Measurements from ENCODE around the gene ANKDD1A.
A peak's percentile ranks its signal among the peaks of the same experiment; 100 is the strongest.

ANKDD1A gene

DNA sequence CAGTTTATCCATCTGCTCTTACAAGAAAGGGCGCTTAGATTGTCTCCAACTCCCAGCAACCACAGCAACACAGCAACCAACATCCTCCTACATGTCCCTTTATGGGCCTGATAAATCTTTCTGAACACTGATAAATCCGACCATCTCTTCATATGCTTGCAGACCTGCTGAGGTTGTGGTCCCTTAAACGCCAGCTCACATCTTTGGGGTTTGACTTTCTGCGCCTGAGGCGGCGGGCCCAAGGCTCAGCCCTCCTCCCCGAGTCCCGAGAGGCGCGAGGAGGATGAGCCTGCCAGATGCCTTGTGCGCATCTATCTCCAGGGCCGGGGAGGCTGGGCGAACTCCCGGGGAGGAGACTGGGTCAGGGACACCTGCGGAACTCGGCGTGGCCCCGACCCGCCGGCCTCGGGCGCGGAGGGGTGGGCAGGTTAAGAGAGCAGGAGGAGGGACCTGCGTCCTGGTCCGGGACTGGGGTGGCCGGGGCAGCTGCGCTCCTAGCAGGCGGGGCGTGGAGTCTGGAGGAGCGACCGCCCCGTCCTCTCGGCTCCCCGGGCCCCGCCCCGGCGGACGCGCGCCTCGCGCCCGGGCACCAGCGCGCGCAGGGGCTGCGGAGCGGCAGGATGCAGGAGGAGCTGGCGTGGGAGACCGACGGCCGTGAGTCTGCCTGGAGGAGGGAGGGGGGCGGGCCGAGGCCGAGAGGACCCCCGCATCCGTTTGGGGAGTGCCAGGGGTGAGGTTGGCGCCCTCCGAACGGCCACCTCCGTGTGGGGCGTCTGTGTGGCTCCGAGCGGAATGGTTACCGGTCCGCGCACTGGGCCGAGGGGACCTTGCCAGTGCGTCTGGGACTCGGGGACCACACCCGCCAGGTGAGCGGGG lies at the start of gene ANKDD1A:
Gene ANKDD1A, plus strand, starts transcription at position 592 of the 876 bp plus-strand sequence. Its CDS starts 29 bp downstream, at position 621.
- DNase-seq (ENCODE audit: low read depth) = no peak

DNA sequence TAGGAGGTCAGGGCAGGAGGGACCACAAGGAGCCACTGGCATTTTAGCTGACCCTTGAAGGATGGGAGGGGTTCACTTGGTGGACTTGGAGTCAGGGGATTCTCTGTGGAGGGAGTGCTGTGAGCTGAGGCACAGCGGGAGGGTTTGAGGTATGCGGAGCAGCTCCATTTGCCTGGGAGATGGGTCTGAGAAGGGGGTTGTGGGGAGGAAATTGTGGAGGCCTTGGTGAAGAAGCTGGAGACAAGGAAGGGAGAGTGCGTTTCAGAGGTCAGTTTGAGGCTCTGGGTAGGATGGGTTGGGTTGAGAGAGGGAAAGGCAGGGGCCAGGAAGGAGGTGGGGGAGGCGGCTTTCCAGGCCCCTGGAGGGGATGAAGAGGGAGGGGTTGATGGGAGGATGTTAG lies 49.7 kb upstream of the ANKDD1A start:
- no peak for DNase-seq (ENCODE audit: low read depth)

DNA sequence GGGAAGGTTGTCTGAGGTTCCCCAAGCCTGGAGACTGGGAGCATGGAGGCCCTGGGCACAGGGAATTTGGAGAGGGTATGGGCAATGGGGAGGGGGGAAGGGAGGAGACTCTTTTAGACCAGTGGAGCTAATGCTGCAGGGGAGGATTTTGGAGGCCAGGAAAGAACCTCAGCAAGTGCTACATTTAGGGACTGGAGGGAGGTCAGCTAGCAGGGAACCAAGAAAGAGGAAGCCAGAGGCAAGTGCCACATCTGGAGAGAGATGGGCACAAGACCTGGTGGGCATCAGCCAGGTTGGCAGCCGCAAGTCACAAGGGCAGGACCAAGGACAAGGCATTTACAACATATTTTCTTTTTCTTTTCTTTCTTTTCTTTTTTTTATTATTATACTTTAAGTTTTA lies 49.3 kb upstream of the ANKDD1A start:
- DNase-seq (ENCODE audit: low read depth) = no peak

DNA sequence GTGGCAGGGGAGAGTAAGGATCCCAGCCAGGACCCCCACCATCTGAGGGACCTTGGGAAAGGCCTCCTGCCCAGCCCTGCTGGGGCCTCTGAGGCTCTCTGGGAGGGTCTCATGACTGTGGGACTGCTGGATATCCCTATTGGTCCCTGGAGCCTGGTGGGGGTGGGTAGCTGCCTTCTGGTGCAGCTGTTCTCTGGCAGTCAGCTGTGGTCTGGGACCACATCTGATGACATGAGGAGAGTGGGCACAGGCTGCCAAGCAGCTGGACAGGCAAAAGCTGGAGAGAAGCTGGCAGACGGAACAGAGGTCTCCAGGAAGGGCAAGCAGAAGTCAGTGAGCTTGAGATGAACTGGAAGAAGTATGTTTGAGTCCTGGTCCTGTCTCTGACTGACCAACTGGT lies 47.6 kb upstream of the ANKDD1A start:
- DNase-seq (ENCODE audit: low read depth) = no peak

DNA sequence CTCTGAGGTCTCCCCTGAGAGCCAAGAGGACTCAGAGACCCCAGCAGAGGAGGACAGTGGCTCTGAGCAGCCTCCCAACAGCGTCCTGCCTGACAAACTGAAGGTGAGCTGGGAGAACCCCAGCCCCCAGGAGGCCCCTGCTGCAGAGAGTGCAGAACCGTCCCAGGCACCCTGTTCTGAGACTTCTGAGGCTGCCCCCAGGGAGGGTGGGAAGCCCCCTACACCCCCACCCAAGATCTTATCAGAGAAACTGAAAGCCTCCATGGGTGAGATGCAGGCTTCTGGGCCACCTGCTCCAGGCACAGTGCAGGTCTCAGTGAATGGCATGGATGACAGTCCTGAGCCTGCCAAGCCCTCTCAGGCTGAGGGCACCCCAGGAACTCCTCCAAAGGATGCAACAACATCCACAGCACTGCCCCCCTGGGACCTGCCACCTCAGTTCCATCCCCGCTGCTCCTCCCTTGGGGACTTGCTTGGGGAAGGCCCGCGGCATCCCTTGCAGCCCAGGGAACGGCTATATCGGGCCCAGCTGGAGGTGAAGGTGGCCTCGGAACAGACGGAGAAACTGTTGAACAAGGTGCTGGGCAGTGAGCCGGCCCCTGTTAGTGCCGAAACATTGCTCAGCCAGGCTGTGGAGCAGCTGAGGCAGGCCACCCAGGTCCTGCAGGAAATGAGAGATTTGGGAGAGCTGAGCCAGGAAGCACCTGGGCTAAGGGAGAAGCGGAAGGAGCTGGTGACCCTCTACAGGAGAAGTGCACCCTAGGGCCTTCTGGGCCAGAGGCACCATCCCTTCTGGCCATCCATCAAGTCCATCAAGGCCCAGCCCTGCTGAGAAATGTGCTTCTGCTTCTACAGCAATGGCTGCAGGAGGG lies 46.3 kb upstream of the ANKDD1A start:
- DNase-seq (ENCODE audit: low read depth) = no peak

DNA sequence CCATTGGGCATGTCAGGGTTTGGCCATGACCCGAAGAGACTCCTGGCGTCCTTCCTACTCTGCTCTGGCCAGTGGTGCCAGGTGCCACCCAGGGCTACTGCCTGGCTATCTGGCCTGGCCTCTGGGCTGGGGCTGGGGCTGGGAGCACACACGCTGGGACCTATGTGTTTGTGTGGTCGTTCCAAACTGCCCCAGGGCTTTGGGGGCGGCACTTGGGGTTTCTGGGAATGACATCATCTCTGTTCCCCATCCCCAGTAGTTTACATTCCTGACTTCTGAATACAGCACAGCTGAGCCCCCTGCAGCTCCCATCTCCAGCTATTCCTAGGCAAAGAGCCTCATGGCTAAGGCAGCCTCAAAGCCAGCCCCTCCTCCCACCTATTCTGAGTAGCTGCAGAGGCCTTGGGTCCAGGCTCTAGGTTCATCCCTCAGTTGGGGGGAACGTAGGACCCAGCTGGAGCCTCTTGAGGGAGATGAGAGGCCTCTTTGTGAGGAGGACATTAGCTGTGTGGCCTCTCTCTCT lies 45.6 kb upstream of the ANKDD1A start:
- DNase-seq (ENCODE audit: low read depth) = no peak

DNA sequence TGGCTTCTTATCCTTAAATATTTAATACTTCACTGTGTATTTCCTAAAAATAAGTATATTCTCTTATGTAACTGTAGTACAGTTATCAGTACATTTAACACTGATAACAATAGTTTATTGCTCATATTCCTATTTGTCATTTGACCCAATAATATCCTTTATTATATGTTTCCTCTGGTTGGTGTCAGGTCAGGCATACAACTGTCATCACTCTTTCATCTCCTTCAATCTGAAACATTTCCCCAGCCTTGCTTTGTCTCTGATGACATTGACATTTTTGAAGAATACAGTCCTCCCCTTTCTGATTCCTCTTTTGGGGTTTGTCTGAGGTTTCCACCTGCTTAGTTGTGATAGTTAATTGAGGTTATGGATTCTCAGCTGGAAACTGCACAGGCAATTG lies 42.2 kb upstream of the ANKDD1A start:
- no peak for DNase-seq (ENCODE audit: low read depth)

DNA sequence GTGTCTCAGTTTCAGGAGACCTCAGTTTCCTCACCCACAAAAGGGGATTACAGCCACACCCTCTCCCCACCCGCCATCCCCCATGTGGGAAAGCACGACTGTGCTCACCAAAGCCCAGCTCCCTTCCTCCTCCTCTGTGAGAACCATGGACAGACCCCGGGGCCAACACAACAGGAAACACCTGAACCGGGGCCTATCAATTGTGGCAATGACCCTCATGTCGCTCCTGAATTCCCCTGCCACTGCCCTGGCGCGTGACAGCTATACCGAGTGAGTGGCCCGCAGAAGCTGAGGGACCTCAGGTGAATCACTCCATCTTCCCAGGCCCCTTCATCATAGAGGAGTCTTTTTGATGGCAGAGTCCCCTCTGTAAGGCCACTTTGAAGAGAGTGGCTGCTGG lies 41.3 kb upstream of the ANKDD1A start:
- DNase-seq (ENCODE audit: low read depth) = no peak

DNA sequence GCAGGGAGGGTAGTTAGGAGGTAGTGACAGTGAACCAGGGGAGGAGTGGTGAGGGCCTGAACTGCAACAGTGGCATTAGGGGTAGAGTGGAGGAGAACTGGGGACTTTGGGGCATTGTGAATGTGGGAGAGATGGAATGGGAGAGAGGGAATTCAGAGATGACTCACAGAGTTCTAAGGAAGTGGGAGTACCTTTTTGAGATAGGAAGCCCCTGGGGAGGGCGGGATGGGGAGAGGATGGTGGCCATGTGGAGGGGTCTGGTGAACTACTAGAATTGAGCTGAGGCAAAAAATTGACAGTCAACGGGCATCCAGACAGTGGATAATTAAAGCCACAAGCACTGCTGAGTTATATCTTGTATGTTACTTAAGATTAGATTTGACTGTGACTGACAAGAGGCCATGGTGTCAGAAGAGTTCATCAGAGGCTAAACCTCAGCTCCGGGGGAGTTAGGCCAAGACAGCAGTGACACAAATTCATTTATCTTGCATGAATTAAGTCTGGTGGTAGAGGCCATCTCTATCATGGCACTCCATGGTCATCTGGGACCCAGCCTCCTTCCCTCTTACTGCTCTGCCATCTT lies 36.0 kb upstream of the ANKDD1A start:
- DNase-seq (ENCODE audit: low read depth) = no peak

DNA sequence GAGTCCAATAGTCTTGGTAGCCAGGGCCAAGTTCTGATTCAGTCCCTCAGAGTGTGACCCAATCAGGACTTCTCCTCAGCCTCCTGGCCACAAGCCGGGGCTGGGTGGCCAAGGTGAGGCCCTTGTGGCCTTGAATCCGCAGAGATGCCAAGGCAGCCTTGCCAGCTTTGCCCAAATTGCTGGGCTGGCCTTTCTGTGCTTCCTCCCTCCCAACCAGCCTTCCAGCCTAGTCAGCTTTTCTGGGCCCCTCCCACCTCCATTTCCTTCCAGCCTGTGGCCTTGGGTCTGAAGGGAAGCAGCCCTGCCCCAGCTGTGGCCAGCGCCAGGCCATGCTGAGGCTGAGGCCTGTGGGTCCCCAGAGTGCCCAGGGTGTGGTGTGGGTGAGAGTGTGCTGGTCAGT lies 34.3 kb upstream of the ANKDD1A start:
- no peak for DNase-seq (ENCODE audit: low read depth)

DNA sequence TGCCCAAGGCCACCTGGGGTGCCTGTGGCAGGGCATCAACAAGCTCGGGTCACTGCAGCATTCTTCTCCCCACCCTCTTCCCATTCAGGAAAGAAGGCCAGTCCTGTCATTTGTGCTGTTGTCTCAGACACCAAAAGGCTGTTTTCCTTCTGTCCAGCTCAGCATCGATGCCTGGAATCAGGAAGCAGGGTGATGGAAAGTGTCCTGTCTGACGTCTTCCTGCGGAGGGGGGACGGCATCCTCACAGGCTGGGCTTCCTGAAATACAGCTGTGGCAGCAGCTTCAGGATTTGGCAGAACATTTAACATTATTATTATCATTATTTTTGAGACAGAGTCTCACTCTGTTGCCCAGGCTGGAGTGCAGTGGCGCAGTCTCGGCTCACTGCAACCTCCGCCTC lies 33.0 kb upstream of the ANKDD1A start:
- DNase-seq (ENCODE audit: low read depth) = no peak

DNA sequence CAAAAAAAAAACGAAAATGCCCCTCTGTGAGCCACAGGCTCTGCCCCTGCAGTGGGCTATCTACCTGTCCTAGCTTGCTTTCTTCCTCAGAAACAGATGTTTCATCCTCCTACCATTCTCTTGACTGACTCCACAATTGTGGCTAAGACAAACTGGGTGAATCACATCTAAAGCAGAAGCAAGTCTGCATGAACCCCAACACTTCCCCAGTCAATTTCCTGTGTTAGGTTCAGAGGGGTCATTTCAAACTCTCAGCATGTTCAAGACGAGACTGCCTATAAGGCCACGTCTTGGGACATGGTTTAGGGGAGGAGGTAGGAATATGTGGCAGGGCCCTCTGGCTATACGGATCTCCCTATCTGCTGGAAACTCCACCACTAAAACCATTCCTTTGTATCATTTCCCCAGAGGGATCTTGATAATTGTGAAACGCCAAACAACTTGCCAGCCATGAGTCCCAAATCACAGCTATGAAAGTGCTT lies 28.6 kb upstream of the ANKDD1A start:
- DNase-seq (ENCODE audit: low read depth) = no peak

DNA sequence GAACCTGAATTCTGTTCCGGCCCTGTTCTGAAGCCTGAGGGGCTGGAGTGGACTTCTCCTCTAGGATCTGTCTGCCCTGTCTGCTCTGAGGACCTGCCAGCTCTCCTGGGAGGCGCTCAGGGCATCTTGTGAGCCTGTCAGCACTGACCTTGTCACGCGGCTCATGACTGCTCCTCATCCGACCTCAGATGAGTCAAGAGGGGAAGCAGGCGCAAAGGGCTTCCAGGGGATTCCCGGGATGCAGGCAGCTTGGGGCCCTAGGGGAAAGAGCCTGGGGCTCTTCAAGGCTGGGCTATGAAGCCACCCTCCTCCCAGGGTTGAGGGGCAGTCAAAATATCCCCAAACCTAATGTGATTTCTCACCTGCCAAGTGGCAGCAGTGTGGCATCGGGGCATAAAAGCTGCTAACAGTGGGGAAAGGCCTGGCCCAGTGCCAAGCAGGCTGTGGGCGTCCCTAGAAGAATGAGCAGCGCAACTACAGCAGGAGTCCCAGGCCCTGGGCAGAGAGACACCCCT lies 27.6 kb upstream of the ANKDD1A start:
- no peak for DNase-seq (ENCODE audit: low read depth)

DNA sequence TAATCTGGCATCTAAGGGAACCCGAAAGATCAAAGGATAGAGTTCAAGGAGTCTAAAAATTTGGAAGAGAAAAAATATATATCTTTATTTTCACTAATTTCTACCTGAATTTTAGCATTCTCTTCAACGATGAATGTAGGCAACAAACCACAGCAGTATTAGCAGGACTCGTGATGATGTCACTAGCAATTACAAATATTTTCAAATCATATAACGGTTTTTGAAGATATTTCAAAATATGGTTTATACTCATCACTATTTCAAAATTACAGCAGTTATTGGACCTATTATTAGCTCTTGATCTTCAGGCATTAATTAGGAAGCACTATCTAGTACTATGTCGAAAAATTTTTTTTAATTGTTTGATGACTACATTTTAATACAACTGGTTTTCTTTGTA lies 27.0 kb upstream of the ANKDD1A start:
- DNase-seq (ENCODE audit: low read depth) = no peak

DNA sequence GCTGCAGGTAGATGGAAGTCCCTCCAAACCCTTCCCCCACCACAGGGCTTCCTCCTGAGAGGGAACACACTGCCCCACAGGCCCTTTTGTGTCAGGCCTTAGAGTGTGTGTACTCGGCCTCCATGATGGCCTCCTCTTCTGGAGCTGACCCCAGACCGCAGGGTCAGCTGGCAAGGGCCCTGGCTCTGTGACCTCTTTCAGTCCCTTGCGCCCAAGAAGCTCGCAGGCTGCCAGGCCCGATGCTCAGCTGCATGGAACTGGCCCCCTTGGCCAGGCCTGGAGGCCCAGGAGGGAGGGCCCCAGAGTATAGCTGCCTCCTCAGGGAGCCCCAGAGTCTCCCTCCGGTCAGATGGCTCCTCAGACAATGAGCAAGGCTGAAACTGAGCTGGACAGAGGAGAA lies 23.4 kb upstream of the ANKDD1A start:
- DNase-seq (ENCODE audit: low read depth) = no peak

DNA sequence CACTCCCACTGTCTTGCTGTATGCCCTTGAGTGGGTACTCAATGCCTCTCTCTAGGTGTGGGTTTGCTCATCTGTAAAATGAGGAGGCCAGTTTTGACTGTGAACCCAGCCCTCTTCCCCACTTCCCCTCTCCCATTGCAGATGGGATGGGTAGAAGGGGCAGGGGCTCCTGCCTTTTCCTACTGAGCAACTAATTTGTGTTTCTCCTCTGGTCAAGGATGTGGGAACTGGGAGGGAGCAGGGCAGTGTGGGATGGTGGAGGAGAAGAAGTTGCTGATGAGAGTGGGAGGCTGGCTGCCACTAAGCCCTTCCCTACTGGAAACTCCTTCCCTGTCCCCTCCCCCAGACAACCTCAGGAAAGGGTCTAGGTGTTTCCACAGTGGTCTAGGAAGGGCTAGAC lies 20.1 kb upstream of the ANKDD1A start:
- DNase-seq (ENCODE audit: low read depth) = no peak

DNA sequence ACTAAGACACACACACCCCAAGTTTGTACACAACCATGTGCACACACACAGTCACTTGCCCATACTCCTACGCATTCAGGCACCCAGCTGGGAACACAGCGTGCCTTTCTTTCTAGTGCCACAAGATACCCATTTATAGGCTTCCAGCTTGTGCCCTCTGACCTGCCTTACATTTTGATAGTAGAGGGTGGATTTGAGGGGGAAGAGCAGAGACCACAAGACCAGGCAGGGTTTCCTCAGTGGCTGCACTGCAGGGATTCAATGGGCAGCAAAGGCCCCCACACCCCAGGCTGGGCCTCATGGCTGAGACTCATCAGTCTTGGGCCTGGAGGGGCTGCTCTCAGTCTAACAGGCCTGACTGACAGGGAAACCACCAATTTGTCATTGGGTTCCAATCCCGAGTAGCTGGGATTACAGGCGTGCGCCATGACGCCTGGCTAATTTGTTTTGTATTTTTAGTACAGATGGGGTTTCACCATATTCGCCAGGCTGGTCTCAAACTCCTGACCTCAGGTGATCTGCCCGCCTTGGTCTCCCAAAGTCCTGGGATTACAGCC lies 18.8 kb upstream of the ANKDD1A start:
- DNase-seq (ENCODE audit: low read depth) = no peak

DNA sequence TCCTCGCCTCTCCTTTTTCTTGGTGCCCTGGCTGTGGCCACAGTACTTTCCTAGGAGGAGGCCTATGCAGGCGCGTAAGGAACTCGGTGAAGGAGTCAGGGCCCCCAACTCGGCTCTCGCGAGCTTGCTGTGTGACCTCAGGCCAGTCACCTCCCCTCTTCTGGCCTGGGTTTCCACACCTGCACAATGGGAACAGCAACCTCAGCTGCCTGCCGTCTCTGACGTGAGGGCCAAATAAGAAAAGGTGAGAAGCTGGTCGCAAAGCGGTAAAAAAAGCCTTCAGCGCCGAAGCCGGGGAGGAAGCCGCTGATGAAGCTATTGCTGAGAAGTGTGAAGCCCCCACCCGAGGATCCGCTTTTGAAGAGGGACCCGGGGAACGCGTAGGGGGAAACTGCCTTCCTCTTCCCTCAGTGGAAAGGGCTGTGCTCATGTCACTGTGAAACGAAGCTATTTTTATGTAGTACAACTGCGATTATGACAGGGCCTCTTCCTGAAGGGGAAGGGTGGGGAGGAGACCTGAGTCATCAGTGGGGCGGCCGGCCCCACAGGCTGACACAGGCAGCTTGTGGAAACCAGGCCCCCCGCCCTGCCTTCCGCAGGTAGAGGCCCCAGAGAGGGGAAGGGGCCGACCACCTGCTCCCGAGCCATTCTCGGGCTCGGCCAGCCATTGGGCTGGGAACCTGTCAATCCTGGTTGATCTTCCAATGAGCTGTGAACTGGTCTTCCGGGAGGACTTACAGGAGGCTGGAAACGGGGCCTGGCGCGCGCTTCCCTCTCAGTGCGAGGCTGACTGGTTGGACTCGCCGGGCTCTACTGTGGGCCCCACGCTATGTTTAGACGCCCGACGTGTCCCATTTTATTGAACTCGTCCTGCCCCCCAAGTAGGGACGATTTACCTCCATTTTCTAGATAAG lies 18.0 kb upstream of the ANKDD1A start:
- peak; percentile 99 for DNase-seq (ENCODE audit: low read depth)

DNA sequence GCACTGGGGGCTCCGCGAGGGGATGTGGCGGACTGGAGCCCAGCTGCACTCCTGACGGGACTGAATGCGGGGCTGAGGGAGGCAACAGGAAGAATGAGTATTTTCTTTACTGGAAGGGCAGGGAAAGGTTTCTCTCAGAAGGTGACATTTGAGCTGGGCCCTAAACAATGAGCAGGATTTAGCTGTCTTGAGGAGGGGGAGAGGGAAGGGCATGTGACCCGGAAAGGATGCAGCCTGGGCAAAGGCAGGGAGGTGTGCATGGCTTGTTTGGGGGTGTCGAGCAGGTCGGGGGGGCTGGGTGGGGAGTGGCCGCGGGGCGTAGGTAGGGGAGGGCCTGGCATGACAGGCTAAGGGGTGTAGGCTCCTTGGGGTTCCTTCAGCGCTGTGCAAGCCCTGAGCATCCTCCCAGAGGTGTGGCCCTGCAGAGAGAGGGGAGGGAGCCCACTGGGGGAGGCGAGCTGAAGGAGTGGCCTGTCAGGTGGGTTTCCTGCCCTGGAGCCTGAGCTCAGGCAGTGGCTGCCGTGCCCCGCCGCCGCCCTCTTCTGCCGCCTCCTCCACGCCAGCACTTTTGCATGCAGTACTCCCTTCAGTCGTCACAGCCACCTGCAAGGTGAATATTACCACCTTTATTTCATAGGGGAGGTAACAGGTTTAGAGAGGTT lies 17.2 kb upstream of the ANKDD1A start:
- DNase-seq (ENCODE audit: low read depth) = no peak
